GM12801 (cell line): ENCODE measurements around the gene S100A16.

Source experiments
- TF ChIP-seq, protein P1 (sequence below): IDR thresholded peaks from one replicate; pipeline ENCODE4 v1.5.1; 2011; ENCODE audit warnings: control low read depth; ENCODE audit not compliant: insufficient read length; ENCODE audit errors: extremely low read depth

The S100A16 gene

DNA sequence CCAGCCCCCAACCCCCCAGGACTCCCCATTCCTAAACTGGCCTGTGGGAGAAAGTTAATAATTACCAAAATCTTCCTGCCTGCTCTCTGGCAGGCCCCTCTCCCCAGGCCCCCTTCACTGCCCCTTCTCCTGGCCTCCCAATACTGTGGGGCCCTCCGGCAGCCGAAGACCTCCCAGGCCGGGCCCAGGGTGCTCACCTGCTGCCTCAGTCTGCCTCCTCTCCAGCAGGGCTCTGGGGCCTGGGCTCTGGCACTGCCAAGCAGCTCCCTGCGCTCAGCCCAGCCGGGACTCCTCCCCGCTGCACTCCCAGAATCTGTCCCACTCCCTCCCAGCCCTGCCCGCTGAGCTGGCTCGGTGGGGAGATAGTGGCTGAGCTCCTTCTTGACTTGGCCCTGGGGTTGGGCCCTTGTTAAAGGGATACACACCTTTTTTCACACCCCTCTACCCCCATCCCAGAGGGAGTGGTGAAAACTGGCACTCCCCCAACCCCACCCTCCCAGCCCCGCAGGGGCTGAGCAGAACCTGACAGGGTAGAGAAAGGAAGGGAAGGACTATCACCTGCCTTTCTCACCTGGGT is at the start of gene S100A16:
Gene S100A16, minus strand, starts transcription at position 383 of the 577 bp plus-strand sequence. CDS start 4,986 bp downstream, outside the sequence.
- TF ChIP-seq, protein P1, sequence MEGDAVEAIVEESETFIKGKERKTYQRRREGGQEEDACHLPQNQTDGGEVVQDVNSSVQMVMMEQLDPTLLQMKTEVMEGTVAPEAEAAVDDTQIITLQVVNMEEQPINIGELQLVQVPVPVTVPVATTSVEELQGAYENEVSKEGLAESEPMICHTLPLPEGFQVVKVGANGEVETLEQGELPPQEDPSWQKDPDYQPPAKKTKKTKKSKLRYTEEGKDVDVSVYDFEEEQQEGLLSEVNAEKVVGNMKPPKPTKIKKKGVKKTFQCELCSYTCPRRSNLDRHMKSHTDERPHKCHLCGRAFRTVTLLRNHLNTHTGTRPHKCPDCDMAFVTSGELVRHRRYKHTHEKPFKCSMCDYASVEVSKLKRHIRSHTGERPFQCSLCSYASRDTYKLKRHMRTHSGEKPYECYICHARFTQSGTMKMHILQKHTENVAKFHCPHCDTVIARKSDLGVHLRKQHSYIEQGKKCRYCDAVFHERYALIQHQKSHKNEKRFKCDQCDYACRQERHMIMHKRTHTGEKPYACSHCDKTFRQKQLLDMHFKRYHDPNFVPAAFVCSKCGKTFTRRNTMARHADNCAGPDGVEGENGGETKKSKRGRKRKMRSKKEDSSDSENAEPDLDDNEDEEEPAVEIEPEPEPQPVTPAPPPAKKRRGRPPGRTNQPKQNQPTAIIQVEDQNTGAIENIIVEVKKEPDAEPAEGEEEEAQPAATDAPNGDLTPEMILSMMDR = no peak

GRCh38 chr1:153662269-153662668 is 49.3 kb upstream of the S100A16 start:
- TF ChIP-seq, protein P1 = no peak

GRCh38 chr1:153661111-153661708 is 48.3 kb upstream of the S100A16 start:
- TF ChIP-seq, protein P1 = no peak

DNA sequence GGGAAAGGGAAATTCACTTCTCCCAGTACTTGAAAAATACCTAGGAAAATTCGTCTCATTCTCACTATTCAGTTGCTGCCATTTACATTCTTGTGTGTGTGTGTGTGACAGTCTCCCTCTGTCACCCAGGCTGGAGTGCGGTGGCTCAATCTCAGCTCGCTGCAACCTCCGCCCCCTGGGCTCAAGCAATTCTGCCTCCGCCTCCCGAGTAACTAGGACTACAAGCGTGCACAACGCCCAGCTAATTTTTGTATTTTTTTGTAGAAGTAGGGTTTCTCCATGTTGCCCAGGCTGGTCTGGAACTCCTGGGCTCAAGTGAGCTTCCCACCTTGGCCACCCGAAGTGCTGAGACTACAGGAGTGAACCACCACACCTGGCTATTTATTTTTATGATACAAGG is 46.7 kb upstream of the S100A16 start:
- TF ChIP-seq, protein P1 = no peak

- TF ChIP-seq, protein P1 = no peak
These were observed 46.2 kb upstream of the S100A16 start for GRCh38 chr1:153659175-153659534.

GRCh38 chr1:153658400-153659174 is 45.6 kb upstream of the S100A16 start, which contains the start of gene SNAPIN:
Gene SNAPIN (plus strand): TSS chr1:153658703. CDS start chr1:153658744, 41 bp downstream.
- TF ChIP-seq, protein P1 = no peak

- TF ChIP-seq, protein P1 = no peak
These were observed 42.4 kb upstream of the S100A16 start for GRCh38 chr1:153655333-153655732.
